ENCODE measurements around the gene CRABP1. TPM values are rescaled to one million over a fixed set of nuclear protein-coding genes. Genes with fewer than 3 reads are reported as not detected.
A peak's percentile ranks its signal among the peaks of the same experiment; 100 is the strongest.

The CRABP1 gene
- total RNA-seq, 1 experiment from 2014 or later: not detected

- intact Hi-C loops (cut with micrococcal nuclease; ENCODE audit: unreplicated experiment): loop anchor here (5.0 kb wide), 2 partner anchors 194 to 446 kb away; no protein-coding TSS in a partner anchor
- TF ChIP-seq EZH2 (IDR thresholded peaks at IDR 0.05; ENCODE audit: low read depth): no peak
- TF ChIP-seq CTCF (conservative IDR thresholded peaks at IDR 0.05): no peak
- POLR2A ChIA-PET (ENCODE audit: unreplicated experiment): interaction anchor here (0.6 kb wide), 1 partner anchor 445 kb away, joined by 4 read pairs; no protein-coding TSS in a partner anchor
Measured at GRCh38 chr15:78306176-78306774, 33.9 kb upstream of the CRABP1 start.

GRCh38 chr15:78307976-78308375 lies 32.2 kb upstream of the CRABP1 start:
- CTCF ChIA-PET: interaction anchor here (0.5 kb wide), 1 partner anchor 33 kb away, joined by 4 read pairs; no protein-coding TSS in a partner anchor
- H3K4me2 ChIP-seq: peak overlapping the region; percentile 4; the same call in 1 of the 2 replicates

More at GRCh38 chr15:78306176-78306774, 33.9 kb upstream of the CRABP1 start:
- no peaks in the 10 kb centered on the region for H4K20me1 ChIP-seq (ENCODE audit: insufficient read depth)
- H3K4me2 ChIP-seq: no peak overlapping the region
- no peaks in the 10 kb centered on the region for H3K9me3 ChIP-seq (ENCODE audit: insufficient read depth, low read depth)
- BruUV-seq (replicated peaks): no TSS peak
- no peaks in the 10 kb centered on the region for H3K79me2 ChIP-seq (ENCODE audit: low read depth)
- H3K4me3 ChIP-seq: no peak overlapping the region
- no peak overlapping the region for H2AFZ ChIP-seq
- peaks cover 27% of the 10 kb centered on the region for H3F3A ChIP-seq (ENCODE audit: insufficient read depth, low read depth)
- H3K36me3 ChIP-seq (ENCODE audit: low read depth): no peaks in the 10 kb centered on the region
- peak overlapping the region; percentile 38 for H3K27ac ChIP-seq
- no peaks in the 10 kb centered on the region for H3K27me3 ChIP-seq (ENCODE audit: insufficient read depth, low read depth)
- peaks cover 48% of the 10 kb centered on the region for H3K4me1 ChIP-seq (replicated peaks; ENCODE audit: insufficient read depth)
- H3K9me2 ChIP-seq (ENCODE audit: insufficient read depth): no peaks in the 10 kb centered on the region
- no peak for DNase-seq
- CTCF ChIA-PET: no interaction called here

More at GRCh38 chr15:78307976-78308375, 32.2 kb upstream of the CRABP1 start:
- no peak overlapping the region for H3K27ac ChIP-seq
- H3K4me3 ChIP-seq: no peak overlapping the region
- no peaks in the 10 kb centered on the region for H3K9me3 ChIP-seq (ENCODE audit: insufficient read depth, low read depth)
- no TSS peak for BruUV-seq (replicated peaks)
- no peaks in the 10 kb centered on the region for H3K79me2 ChIP-seq (ENCODE audit: low read depth)
- H3F3A ChIP-seq (ENCODE audit: insufficient read depth, low read depth): peaks cover 12% of the 10 kb centered on the region
- no peak for DNase-seq
- H3K4me1 ChIP-seq (replicated peaks; ENCODE audit: insufficient read depth): peaks cover 31% of the 10 kb centered on the region
- no peaks in the 10 kb centered on the region for H3K36me3 ChIP-seq (ENCODE audit: low read depth)
- H4K20me1 ChIP-seq (ENCODE audit: insufficient read depth): no peaks in the 10 kb centered on the region
- intact Hi-C loops (cut with micrococcal nuclease; ENCODE audit: unreplicated experiment): loop anchor here (1.0 to 5.0 kb wide), 5 partner anchors 107 to 444 kb away; no protein-coding TSS in a partner anchor
- no peak overlapping the region for H2AFZ ChIP-seq
- no peak for TF ChIP-seq EZH2 (IDR thresholded peaks at IDR 0.05; ENCODE audit: low read depth)
- no peak for TF ChIP-seq CTCF (conservative IDR thresholded peaks at IDR 0.05)
- POLR2A ChIA-PET (ENCODE audit: unreplicated experiment): no interaction called here
- no peaks in the 10 kb centered on the region for H3K9me2 ChIP-seq (ENCODE audit: insufficient read depth)
- H3K27me3 ChIP-seq (ENCODE audit: insufficient read depth, low read depth): no peaks in the 10 kb centered on the region

Data from PC-9 (cell line).